Measurements from ENCODE around the gene PAK5. TPM values are rescaled to one million over a fixed set of nuclear protein-coding genes. Genes with fewer than 3 reads are reported as not detected.

PAK5 gene
- total RNA-seq, 2 donors from 2014 or later: 0.22 to 0.42 TPM

GRCh38 chr20:9615118-9615517, 223.8 kb downstream of the PAK5 start:
- no peak overlapping the region for H3K4me3 Mint-ChIP-seq

GRCh38 chr20:9613871-9614270, 225.0 kb downstream of the PAK5 start:
- H3K4me3 Mint-ChIP-seq: no peak overlapping the region
- TF ChIP-seq, protein P1, sequence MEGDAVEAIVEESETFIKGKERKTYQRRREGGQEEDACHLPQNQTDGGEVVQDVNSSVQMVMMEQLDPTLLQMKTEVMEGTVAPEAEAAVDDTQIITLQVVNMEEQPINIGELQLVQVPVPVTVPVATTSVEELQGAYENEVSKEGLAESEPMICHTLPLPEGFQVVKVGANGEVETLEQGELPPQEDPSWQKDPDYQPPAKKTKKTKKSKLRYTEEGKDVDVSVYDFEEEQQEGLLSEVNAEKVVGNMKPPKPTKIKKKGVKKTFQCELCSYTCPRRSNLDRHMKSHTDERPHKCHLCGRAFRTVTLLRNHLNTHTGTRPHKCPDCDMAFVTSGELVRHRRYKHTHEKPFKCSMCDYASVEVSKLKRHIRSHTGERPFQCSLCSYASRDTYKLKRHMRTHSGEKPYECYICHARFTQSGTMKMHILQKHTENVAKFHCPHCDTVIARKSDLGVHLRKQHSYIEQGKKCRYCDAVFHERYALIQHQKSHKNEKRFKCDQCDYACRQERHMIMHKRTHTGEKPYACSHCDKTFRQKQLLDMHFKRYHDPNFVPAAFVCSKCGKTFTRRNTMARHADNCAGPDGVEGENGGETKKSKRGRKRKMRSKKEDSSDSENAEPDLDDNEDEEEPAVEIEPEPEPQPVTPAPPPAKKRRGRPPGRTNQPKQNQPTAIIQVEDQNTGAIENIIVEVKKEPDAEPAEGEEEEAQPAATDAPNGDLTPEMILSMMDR (conservative IDR thresholded peaks at IDR 0.05): no peak
- no peaks in the 10 kb centered on the region for H3K27me3 Mint-ChIP-seq (ENCODE audit: insufficient read depth)
- H3K27ac Mint-ChIP-seq: no peak overlapping the region
- no peaks in the 10 kb centered on the region for H3K4me1 Mint-ChIP-seq
- Histone ChIP-seq H3K4me3 (ENCODE audit: low read length) (no peak overlapping the region), H3K4me1 (ENCODE audit: control insufficient read depth, insufficient read depth, low read length) (no peaks in the 10 kb centered on the region), H3K27ac (ENCODE audit: low read depth, low read length) (no peak overlapping the region), H3K9ac (ENCODE audit: extremely low read depth, low read length, poor library complexity, severe bottlenecking) (no peak overlapping the region), H3K36me3 (ENCODE audit: control insufficient read depth, insufficient read depth, low read length) (no peaks in the 10 kb centered on the region), H3K9me3 (ENCODE audit: control insufficient read depth, low read length) (no peaks in the 10 kb centered on the region), H3K27me3 (ENCODE audit: control insufficient read depth, insufficient read depth, low read length, poor library complexity, severe bottlenecking) (no peaks in the 10 kb centered on the region)
- no peaks in the 10 kb centered on the region for H3K9me3 Mint-ChIP-seq
- no peaks in the 10 kb centered on the region for H3K36me3 Mint-ChIP-seq (ENCODE audit: low read depth)
- 91 to 100% methylated on average over 3 to 4 of the region's 4 CpGs for WGBS, 2 experiments (ENCODE audit: insufficient coverage in 1 of 2, insufficient read length in 1 of 2)
- DNase-seq: no peak

More at GRCh38 chr20:9615118-9615517, 223.8 kb downstream of the PAK5 start:
- H3K36me3 ChIP-seq (ENCODE audit: control insufficient read depth, insufficient read depth, low read length): no peaks in the 10 kb centered on the region
- no peaks in the 10 kb centered on the region for H3K27me3 ChIP-seq (ENCODE audit: control insufficient read depth, insufficient read depth, low read length, poor library complexity, severe bottlenecking)
- no peak overlapping the region for H3K9ac ChIP-seq (ENCODE audit: extremely low read depth, low read length, poor library complexity, severe bottlenecking)
- no peaks in the 10 kb centered on the region for H3K9me3 Mint-ChIP-seq
- 80 to 81% methylated on average over 3 to 4 of the region's 4 CpGs for WGBS, 2 experiments (ENCODE audit: insufficient coverage in 1 of 2, insufficient read length in 1 of 2)
- no peak overlapping the region for H3K27ac ChIP-seq (ENCODE audit: low read depth, low read length)
- no peaks in the 10 kb centered on the region for H3K27me3 Mint-ChIP-seq (ENCODE audit: insufficient read depth)
- H3K4me1 Mint-ChIP-seq: no peaks in the 10 kb centered on the region
- H3K4me1 ChIP-seq (ENCODE audit: control insufficient read depth, insufficient read depth, low read length): no peaks in the 10 kb centered on the region
- no peak overlapping the region for H3K27ac Mint-ChIP-seq
- TF ChIP-seq, protein P1 (conservative IDR thresholded peaks at IDR 0.05): no peak
- H3K36me3 Mint-ChIP-seq (ENCODE audit: low read depth): no peaks in the 10 kb centered on the region
- no peak overlapping the region for H3K4me3 ChIP-seq (ENCODE audit: low read length)
- no peak for DNase-seq
- no peaks in the 10 kb centered on the region for H3K9me3 ChIP-seq (ENCODE audit: control insufficient read depth, low read length)

DNA sequence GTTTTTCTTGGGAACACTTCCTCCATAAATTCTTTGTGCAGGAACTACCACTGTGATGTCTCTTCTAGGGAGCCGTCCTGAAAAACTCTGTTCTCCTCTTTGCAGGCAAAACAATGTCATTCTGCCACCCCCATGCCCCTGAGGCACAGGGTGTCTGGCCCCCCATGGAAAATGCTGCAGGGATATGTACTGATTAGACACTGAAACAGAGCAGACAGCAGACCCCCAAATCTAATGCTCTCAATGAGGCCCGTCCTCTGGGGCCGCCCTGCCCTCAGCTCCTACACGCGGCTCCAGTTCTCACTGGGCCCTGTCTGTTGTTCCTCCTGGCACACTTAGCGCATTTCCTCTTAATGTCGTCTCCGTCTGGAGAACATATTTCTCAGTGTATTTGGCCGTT, 227.0 kb downstream of the PAK5 start:
- H3K9me3 ChIP-seq (ENCODE audit: control insufficient read depth, low read length): no peaks in the 10 kb centered on the region
- Mint-ChIP-seq H3K9me3 (no peaks in the 10 kb centered on the region), H3K27ac (no peak overlapping the region), H3K4me1 (no peaks in the 10 kb centered on the region), H3K4me3 (no peak overlapping the region), H3K36me3 (ENCODE audit: low read depth) (no peaks in the 10 kb centered on the region), H3K27me3 (ENCODE audit: insufficient read depth) (no peaks in the 10 kb centered on the region)
- H3K36me3 ChIP-seq (ENCODE audit: control insufficient read depth, insufficient read depth, low read length): no peaks in the 10 kb centered on the region
- no peak overlapping the region for H3K4me3 ChIP-seq (ENCODE audit: low read length)
- no peaks in the 10 kb centered on the region for H3K4me1 ChIP-seq (ENCODE audit: control insufficient read depth, insufficient read depth, low read length)
- DNase-seq: no peak
- H3K27me3 ChIP-seq (ENCODE audit: control insufficient read depth, insufficient read depth, low read length, poor library complexity, severe bottlenecking): no peaks in the 10 kb centered on the region
- TF ChIP-seq, protein P1 (conservative IDR thresholded peaks at IDR 0.05): no peak
- H3K27ac ChIP-seq (ENCODE audit: low read depth, low read length): no peak overlapping the region
- no peak overlapping the region for H3K9ac ChIP-seq (ENCODE audit: extremely low read depth, low read length, poor library complexity, severe bottlenecking)
- WGBS, 2 experiments (ENCODE audit: insufficient coverage in 1 of 2, insufficient read length in 1 of 2): 91 to 94% methylated on average over 8 to 9 of the region's 9 CpGs
